A673 (cell line): ENCODE data around the gene RACGAP1. TPM values are rescaled to one million over a fixed set of nuclear protein-coding genes. Genes with fewer than 3 reads are reported as not detected.

Source experiments
- BruUV-seq: library from RNA; stranded (reverse); fragments of 400-500 nt; replicated peaks from 2 replicates; lab custom pipeline; 2021; lab: Mats Ljungman, UMichigan
- CTCF ChIA-PET: fragments of 300-600 bp; sonication (Branson Sonifier 250); formaldehyde crosslinking; loops from one replicate; lab custom pipeline; 2022; ENCODE audit warnings: antibody characterized with exemption; lab: Charles Lee
- POLR2A ChIA-PET: fragments of 300-600 bp; sonication (Branson Sonifier 250); formaldehyde crosslinking; loops from one replicate; lab custom pipeline; 2022; ENCODE audit warnings: antibody characterized with exemption; ENCODE audit not compliant: low non-redundant PET; lab: Charles Lee
- DNase-seq: peaks from one replicate; pipeline ENCODE4 v3.0.0-alpha.2; 2015; ENCODE audit warnings: low spot score
- H3K27ac ChIP-seq: fragments of 200-600 bp; sonication (generic); 2 replicates; pipeline ENCODE4 v1.5.1; 2016; ENCODE audit warnings: mixed run types, low read depth, mild to moderate bottlenecking, mixed read lengths, antibody characterized with exemption, low read length; ENCODE audit not compliant: poor library complexity, severe bottlenecking
- H3K27me3 ChIP-seq: fragments of 200-600 bp; sonication (generic); replicated peaks from 2 replicates; pipeline ENCODE4 v1.6.1; 2017; ENCODE audit warnings: mixed run types, low read depth, mild to moderate bottlenecking, mixed read lengths, antibody characterized with exemption, low read length; ENCODE audit not compliant: insufficient read depth, poor library complexity
- H3K36me3 ChIP-seq: fragments of 200-600 bp; sonication (generic); 2 replicates; pipeline ENCODE4 v1.6.1; 2016; ENCODE audit warnings: mixed run types, mild to moderate bottlenecking, mixed read lengths, antibody characterized with exemption, low read length; ENCODE audit not compliant: insufficient read depth, poor library complexity, severe bottlenecking
- H3K4me1 ChIP-seq: fragments of 200-600 bp; sonication (generic); 2 replicates; pipeline ENCODE4 v1.6.1; 2017; ENCODE audit warnings: mixed run types, mild to moderate bottlenecking, mixed read lengths, antibody characterized with exemption, low read length; ENCODE audit not compliant: insufficient read depth, poor library complexity, severe bottlenecking
- H3K4me3 ChIP-seq: fragments of 200-600 bp; sonication (generic); 2 replicates; pipeline ENCODE4 v1.5.1; 2016; ENCODE audit warnings: low read depth, mixed run types, mild to moderate bottlenecking, mixed read lengths, low read length; ENCODE audit not compliant: poor library complexity, severe bottlenecking
- H3K9me3 ChIP-seq: fragments of 200-600 bp; sonication (generic); 2 replicates; pipeline ENCODE4 v1.6.1; 2016; ENCODE audit warnings: mixed run types, low read depth, mild to moderate bottlenecking, mixed read lengths, antibody characterized with exemption, low read length; ENCODE audit not compliant: poor library complexity, severe bottlenecking
- CTCF ChIP-seq: fragments of 300-800, 200-600 bp; sonication (generic); conservative IDR thresholded peaks from 2 replicates; pipeline ENCODE4 v1.5.1; 2017; ENCODE audit warnings: low read depth, mild to moderate bottlenecking, antibody characterized with exemption, low read length, moderate library complexity, mixed read lengths
- EZH2 ChIP-seq: fragments of 200-600 bp; sonication (generic); IDR thresholded peaks from 2 replicates; pipeline ENCODE4 v1.6.1; 2017; ENCODE audit warnings: borderline replicate concordance, low read depth, mild to moderate bottlenecking, mixed read lengths, antibody characterized with exemption, low read length; ENCODE audit not compliant: poor library complexity, severe bottlenecking
- intact Hi-C: fragments of 100-400 bp; cut with micrococcal nuclease; formaldehyde crosslinking; loops from one replicate; pipeline ENCODE4 v1.10.0; 2022; ENCODE audit not compliant: unreplicated experiment
- total RNA-seq: library from RNA; stranded (reverse); gene quantifications from 2 replicates; pipeline ENCODE4 v1.2.3, GENCODE V29; 2021

RACGAP1 gene
- total RNA-seq, 1 experiment from 2014 or later, result 173 TPM

- ChIA-PET CTCF (no interaction called here), POLR2A (no interaction called here)
- H3K4me3 ChIP-seq, result no peak overlapping the region
- TF ChIP-seq EZH2 (no peak), CTCF (no peak)
- intact Hi-C loops, result no loop called here
- H3K36me3 ChIP-seq, result no peaks in the 10 kb centered on the region
- no peak overlapping the region for H3K27ac ChIP-seq
- BruUV-seq, result no TSS peak
- H3K9me3 ChIP-seq, result no peaks in the 10 kb centered on the region
- DNase-seq, result no peak
- no peaks in the 10 kb centered on the region for H3K27me3 ChIP-seq
- no peaks in the 10 kb centered on the region for H3K4me1 ChIP-seq
Measured at GRCh38 chr12:49971141-49971540, 54.2 kb downstream of the RACGAP1 start.

GRCh38 chr12:49970658-49971057 is 54.6 kb downstream of the RACGAP1 start:
- H3K36me3 ChIP-seq, result no peaks in the 10 kb centered on the region
- ChIA-PET POLR2A (no interaction called here), CTCF (no interaction called here)
- TF ChIP-seq EZH2, result no peak
- no peak for TF ChIP-seq CTCF
- H3K4me3 ChIP-seq, result no peak overlapping the region
- no peak for DNase-seq
- no peak overlapping the region for H3K27ac ChIP-seq
- BruUV-seq, result no TSS peak
- no peaks in the 10 kb centered on the region for H3K9me3 ChIP-seq
- no peaks in the 10 kb centered on the region for H3K27me3 ChIP-seq
- H3K4me1 ChIP-seq, result no peaks in the 10 kb centered on the region
- intact Hi-C loops, result no loop called here

GRCh38 chr12:49969651-49970429 is 55.5 kb downstream of the RACGAP1 start:
- intact Hi-C loops, result loop anchor here (5.0 kb wide), 1 partner anchor 193 kb away; no protein-coding TSS in a partner anchor
- BruUV-seq, result no TSS peak
- H3K36me3 ChIP-seq, result no peaks in the 10 kb centered on the region
- ChIA-PET POLR2A (no interaction called here), CTCF (no interaction called here)
- no peak for DNase-seq
- H3K27ac ChIP-seq, result no peak overlapping the region
- H3K4me1 ChIP-seq, result no peaks in the 10 kb centered on the region
- no peaks in the 10 kb centered on the region for H3K27me3 ChIP-seq
- H3K9me3 ChIP-seq, result no peaks in the 10 kb centered on the region
- TF ChIP-seq CTCF (no peak), EZH2 (no peak)
- H3K4me3 ChIP-seq, result no peak overlapping the region
